Stomach (tissue), 4 donors: ENCODE data around the gene LYAR.

Source experiments
- CTCF ChIP-seq, 7 experiments: fragments of 450-650 bp in 4 of 7; fragments of 200-600 bp in 3 of 7; sonication (generic) in 3 of 7; IDR thresholded peaks; one replicate each; pipeline ENCODE4 v1.5.1; 2016 to 2019; ENCODE audit warnings: antibody characterized with exemption in 7 of 7, control low read depth in 2 of 7, mild to moderate bottlenecking in 1 of 7
- POLR2AphosphoS5 ChIP-seq, 3 donors: sonication (generic); formaldehyde crosslinking; IDR thresholded peaks; one replicate each; pipeline ENCODE4 v1.6.1; 2016; ENCODE audit warnings: antibody characterized with exemption in 3 of 3

- TF ChIP-seq CTCF (IDR thresholded peaks at IDR 0.05) (no peak), POLR2AphosphoS5 (IDR thresholded peaks at IDR 0.05) (no peak)
Observed at GRCh38 chr4:4325321-4325720, 35.4 kb upstream of the LYAR start.
